Activated effector memory CD4-positive, alpha-beta T cell treated with anti-CD3 and anti-CD28 coated beads, Interleukin-2, amount 50 U/mL, for 16 hours (primary cell): Measurements from ENCODE around the gene TRIM33.
"Not testable (repeated sequence)": the region's sequence is repeated elsewhere in the genome, so short reads cannot be mapped to it uniquely, and the experiment has no call there.

Experiments used
- DNase-seq: peaks from one replicate; pipeline ENCODE4 v3.0.0-alpha.2; 2020

Gene TRIM33

DNA sequence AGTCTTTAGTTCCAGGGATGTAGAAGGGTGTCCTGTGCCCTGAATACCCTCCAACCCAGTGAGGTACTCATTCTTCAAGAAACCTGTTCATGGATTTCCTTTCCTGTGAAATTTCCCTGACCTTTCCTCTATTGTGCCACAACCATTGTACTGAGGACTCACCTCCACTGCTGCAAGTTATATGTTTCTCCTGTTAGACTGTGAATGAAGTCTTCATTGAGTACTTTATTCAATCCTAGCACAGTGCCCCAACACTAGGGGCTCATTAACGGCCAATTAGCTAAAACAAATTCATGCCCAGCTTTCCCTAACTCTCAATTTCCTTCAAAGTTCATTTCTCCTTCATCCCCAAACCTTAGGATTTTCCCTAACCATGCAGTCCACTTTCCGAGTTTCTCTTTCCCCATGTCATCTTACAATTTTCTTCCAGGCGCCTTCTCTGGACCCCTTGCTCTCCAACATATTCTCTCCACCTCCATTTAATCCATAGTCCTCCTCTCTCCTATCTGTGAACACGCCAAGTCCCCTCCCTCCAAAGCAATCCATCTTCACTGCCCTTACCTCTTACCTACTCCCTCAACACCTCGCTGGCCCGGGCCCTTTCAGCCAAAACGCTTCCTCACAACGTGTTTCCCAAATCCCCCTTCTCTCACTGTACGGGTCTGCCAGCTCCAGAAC is 1.3 kb downstream of the TRIM33 start:
- no peak for DNase-seq

DNA sequence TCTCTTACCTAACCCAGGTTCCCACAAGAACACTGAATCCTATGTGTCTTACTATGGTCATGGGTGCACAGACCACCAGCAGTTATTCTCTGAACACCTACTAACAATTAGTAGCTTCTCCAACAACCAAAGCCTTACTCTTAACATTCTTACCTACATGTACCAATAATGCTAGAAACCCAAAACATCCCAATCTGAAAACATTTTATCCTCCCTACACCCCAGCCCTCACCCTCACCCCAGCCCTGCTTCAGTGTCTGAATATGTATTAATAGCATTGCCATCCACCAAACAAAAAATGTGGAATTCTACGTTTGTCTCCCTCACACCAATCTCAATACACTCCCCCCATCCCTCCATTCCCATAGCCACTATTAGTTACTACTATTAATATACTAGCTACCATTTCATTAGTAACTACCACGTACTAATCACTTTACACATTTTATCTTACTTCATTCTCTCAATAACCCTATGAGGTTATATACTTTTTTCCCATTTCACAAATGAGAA is 2.6 kb downstream of the TRIM33 start:
- DNase-seq = no peak

DNA sequence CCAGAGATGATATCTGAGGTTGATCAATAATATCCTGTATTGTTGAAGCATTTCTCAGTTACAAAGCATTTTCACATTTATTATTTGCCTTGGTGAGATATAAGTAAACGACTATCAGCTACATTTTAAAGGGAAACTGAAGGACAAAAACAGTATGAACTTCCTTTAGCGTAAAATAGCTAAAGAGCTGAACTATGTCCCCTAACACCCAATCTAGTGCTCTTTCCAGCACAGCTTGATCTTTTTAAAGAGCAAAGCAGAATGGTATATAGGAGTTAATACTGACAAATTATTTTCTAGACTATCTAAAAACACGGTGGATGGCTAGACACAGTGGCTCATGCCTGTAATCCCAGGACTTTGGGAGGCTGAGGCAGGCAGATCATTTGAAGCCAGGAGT is 3.5 kb downstream of the TRIM33 start:
- DNase-seq = no peak

DNA sequence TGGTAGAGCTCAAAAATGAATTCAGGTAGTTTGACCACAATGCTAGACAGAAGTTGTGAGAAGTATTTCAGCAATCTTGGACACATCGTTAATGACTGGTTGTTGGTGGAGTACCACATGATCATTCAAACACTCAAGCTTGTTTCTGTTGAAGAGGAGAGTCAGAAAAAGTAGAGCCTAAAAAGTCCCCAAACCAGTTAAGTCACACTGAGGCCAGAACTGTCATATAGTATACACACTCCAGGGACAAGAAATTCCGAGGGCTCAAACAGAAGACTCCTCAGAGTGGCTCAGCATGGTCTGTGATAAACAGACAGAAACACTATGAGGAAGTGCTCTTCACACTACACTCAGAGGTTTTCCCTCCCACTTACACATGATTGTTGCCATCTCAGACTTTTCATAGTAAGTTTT is 5.8 kb downstream of the TRIM33 start:
- no peak for DNase-seq

DNA sequence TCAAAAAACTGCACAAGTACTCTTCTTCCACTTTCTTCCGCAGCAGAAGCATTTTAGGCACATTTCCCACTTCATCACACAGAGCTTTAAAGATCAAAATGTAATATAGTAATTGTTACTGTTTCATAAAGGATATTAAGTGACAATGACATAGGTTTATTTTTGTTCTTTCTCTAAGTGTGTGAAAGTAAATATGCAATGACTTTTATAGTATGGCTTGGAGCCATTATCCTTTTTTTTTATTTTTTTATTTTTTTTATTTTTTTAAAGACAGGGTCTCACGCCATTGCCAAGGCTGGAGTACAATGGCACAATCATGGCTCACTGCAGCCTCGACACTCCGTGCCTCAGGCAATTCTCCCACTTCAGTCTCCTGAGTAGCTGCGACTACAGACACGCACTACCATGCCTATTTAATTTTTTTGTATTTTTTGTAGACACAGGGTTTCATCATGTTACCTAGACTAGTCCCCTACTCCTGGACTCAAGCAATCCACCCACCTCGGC is 7.0 kb downstream of the TRIM33 start:
- no peak for DNase-seq

DNA sequence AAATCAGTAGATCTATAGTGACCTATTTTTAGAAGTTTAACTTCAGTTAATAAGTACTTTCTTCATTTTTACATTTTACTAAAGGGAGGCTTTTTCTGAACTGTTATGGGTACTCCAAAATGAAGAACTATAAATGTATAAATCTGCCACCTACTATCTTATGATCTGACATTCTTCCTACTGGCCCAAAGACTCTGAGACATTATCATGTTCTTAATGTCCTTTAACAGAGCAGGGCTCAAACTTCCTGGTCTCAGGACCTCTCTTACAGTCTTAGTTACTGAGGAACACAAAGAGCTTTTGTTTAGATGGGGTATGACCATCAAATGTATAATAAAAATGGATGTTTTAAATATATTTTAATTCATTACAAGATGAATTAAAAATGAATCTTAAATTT is 8.9 kb downstream of the TRIM33 start:
- no peak for DNase-seq

DNA sequence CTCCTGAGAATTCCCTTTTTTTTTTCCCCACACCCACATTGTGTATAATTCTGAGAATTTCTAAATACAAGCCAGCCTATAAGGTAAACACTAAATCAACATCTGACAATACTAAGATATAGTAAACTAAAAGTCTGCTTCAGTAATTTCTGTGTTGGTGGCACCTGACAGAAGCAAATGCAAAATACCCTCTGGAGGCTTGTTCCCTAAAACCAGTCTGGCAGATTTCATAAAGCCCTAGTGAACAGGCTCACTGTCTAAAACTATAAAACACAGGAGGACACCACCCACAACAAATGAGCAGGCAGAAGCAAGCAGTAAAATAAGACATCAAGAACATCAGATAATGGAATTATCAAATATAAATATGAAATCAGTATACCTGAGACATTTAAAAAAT is 11.5 kb downstream of the TRIM33 start:
- DNase-seq = no peak

DNA sequence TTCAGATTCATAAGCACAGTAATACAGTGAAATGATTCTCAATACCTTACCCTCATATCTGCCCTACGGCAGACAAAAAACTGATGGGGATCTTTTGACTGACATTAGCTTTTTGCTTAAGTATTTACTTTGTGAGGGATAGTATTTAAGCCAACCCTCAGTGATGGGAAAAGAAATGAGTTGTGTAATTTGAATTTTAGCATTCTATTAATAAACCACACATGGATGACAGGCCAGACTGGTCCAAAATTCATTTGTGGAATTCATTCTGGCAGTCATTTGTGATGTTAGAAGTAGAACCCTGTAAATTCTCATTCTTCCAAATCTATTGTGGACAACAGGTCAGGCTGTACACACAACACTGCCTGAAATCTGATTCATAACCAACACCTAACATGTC is 14.9 kb downstream of the TRIM33 start:
- no peak for DNase-seq

DNA sequence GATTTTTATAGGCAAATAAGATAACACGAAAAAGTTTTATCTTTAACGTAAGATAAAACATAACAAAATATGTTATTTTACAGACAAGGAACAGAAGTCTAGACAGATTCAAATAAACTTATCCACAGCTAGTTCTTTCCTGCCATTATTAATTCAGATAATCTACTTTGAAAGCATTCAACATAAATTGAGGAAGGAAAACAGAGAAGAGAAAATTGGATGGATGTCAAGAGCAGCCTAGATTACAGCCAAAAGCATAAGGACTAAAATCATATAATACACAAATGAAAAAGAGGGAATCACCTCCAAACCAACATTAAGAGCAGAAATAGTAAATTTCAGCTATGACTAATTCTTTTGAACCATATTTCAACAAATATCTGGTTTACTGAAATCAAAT is 15.5 kb downstream of the TRIM33 start:
- DNase-seq = no peak

DNA sequence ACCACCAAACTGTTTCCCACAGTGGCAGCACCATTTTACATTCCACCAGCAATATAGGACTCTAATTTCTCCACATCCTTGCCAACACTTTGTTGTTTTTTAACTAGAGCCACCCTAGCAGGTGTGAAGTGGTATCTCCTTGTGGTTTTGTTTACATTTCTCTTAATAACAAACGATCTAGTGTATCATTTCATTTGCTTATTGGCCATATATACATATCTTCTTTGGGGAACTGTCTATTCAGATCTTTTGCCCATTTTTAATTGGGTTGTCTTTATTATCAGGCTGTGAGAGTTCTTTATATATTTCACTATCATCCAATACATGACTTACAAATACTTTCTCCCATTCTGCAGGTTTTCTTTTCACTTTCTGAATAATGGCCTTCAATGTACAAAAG is 18.0 kb downstream of the TRIM33 start:
- DNase-seq = no peak

DNA sequence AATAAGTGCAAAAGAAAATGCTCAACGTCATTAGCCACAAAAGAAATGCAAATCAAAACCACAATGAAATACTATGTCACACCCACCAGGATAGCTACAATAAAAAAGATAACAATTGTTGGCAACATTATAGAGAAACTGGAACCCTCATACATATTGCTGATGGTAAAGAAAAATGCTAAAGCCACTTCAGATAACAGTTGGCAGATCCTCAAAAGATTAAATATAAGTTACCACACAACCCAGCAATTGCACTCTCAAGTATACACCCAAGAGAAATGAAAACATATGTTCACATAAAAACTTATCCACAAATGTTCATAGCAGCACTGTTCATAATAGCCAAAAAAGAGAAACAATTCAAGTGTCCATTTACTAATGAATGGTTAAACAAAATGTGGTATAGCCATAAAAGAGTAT is 20.7 kb downstream of the TRIM33 start:
- DNase-seq = no peak

DNA sequence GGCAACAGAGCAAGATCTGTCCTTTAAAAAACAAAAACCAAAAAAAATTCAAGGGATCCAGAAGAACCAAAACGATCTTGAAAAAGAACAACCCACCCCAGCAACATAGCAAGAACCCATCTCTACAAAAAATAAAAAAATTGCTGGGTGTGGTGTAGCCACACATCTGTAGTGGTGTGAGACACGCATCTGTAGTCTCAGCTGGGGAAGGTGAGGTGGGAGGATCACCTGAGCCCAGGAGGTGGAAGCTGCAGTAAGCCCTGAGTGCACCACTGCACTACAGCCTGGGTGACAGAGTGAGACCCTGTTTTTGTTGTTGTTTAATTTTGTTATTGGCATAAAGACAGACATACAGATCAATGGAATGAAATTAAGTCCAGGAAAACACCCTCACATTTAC is 22.3 kb downstream of the TRIM33 start:
- DNase-seq = no peak

DNA sequence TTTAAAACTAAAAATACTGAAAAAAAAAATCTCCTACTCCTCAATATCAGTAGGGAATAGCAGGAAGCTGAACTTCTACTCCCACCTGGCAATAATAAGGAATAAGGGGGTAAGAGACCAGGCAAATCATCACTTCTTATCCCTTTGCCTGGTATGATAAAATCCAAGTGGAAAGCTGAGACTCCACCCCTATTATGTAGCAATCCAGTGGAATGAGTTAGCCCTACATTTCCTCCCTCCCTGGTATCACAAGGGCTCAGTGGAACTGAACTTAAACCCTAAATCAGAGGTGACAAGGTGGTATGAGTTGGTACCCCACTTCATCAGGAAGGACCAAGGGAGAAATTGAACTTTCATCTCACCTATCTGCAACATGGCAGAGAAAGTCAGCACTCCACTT is 25.7 kb downstream of the TRIM33 start:
- DNase-seq = no peak

DNA sequence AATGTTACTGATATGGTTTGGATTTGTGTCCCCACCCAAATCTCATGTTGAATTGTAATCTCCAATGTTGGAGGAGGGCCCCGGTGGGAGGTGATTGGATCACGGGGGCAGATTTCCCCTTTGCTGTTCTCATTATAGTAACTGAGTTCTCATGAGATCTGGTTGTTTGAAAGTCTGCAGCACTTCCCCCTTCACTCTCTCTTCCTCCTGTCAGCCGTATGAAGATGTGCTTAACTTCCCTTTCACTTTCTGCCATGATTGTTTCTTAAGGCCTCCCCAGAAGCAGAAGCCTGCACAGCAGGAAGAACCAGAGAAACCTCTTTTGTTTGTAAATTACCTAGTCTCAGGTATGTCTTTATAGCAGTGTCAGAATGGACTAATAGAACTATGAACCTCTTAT is 28.4 kb downstream of the TRIM33 start:
- DNase-seq = no peak

DNA sequence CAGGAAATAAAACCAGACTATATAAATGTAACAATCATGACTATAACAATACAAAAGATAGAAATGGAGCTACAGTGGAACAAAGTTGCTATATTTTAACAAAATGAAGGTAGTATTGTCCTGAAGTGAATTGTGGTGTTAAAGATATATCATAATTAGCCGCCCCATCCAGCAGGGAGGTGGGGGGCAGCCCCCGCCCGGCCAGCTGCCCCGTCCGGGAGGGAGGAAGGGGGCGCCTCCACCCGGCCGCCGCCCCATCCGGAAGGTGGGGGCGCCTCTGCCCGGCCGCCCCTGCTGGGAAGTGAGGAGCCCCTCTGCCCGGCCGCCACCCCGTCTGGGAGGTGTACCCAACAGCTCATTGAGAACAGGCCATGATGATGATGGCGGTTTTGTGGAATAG is 31.4 kb downstream of the TRIM33 start:
- not testable (repeated sequence) for DNase-seq

DNA sequence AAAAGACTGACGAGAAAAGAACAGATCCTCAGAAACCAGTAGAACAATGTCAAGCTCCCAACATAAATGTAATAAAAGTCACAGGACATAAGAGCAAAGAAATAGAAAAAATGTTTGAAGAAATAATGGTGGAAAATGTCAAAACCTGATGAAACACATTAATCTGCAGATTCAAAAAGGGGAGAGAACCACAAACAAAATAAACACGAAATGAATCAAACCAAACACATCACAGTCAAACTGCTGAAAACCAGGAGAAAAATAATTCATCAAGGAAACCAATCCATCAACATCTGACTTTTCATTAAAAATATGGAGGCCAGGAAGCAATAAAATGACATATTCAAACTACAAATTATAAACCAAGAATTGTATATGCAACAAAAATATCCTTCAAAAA is 31.9 kb downstream of the TRIM33 start:
- DNase-seq = no peak

DNA sequence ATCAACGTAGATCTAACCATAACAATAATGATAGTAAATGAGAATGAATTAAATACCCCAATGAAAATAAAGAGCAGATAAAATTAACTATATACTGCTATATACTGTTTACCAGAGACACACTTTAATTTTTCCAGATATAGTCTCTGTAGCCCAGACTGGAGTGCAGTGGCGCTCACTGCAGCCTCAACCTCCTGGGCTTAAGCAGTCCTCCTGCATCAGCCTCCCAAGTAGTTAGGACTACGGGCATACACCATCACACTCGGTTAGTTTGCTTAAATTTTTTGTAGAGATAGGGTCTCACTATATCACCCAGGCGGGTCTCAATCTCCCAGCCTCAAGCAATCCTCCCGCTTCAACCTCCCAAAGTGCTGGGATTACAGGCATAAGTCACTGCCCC is 37.2 kb downstream of the TRIM33 start:
- no peak for DNase-seq

DNA sequence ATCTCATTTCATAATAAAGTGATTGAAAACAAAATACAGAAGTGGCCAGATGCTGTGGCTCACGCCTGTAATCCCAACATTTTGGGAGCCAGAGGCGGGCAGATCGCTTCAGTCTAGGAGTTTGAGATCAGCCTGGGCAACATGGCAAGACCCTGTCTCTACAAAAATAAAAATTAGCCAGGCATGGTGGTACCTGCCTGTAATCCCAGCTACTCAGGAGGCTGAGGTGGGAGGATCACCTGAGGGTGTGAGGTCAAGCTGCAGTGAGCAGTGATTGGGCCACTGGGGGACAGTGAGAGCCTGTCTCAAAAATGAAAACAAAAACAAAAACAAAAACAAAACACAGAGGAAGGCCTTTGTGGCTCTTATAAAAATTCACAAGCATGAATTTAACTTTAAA is 38.6 kb downstream of the TRIM33 start:
- no peak for DNase-seq

DNA sequence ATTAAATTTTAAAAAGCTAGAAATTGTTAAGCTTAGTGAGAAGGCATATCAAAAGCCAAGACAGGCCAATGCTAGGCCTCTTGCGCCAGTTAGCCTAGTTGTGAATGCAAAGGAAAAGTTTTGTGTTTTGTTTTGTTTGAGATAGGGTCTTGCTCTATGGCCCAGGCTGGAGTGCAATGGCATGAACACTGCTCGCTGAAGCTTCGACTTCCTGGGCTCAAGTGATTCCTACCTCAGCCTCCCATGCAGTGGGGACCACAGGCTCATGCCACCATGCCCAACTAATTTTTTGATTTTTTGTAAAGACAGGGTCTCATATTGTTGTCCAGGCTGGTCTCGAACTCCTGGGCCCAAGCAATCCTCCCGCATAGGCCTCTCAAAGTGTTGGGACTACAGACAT is 40.3 kb downstream of the TRIM33 start:
- no peak for DNase-seq

DNA sequence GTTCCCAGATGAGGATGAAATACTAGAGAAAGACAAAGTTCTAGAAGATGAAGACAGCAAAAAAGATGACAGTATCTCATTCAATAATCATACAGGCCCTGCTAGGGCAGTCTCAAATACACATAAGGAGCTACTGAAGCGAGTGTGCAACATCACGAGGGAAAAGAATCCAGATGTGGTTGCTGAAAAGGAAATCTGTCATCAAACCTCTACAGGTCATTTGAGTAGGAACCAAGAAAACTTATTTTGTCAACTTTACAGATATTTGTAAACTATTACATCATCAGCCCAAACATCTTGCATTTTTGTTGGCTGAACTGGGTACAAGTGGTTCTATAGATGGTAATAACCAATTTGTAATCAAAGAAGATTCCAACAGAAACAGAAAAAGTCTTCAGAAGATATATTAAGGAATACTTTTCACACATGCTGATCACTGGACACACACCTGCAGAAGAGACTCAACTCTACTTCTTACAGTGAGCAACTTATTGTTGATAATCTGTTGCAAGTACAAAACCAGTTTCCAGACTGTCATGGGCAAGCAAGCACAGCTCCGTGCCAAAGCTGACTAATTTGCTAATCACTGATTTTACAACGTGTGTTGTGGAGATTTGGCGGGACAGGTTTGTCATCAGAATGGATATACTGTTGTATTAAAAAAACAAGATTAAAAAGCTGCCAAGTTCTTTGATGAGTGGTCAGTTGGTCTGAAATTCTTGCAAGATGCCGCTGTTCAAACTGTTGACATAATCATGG is 42.1 kb downstream of the TRIM33 start:
- no peak for DNase-seq

DNA sequence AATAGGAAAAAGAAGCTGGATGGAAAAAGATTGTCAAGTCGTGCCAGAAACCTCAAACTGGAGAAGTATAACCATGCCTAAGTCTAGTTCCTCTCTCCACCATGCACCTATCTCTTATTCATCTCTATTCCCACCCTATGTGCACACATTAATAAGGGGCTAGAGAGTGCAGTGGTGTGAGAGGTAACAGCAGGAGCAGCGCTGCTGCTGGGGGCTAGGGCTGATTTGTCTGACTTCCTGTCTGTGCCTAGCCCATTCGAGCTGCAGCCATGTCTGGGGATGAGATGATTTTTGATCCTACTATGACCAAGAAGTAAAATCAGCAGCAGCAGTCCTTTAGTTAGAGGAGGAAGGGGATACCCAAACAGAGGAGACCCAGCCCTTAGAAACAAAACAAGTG is 43.0 kb downstream of the TRIM33 start:
- no peak for DNase-seq

DNA sequence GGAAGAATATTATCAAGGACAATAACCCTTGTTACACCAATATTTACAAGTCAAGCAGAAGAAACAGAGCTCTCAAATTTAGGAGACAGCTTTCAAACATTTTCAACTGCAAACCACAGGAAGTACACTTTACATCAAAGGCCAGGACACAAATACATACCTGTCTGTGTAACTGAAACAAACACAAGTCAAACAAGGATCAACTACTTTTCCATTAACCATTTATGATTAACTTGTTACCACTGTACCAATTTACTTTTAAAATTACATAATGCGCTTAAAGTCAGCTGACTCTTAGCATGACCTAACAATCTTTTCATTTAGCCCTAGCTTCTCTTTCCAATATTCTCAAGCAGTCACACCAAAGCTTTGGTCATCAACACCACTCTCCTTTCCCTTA is 43.5 kb downstream of the TRIM33 start:
- no peak for DNase-seq

DNA sequence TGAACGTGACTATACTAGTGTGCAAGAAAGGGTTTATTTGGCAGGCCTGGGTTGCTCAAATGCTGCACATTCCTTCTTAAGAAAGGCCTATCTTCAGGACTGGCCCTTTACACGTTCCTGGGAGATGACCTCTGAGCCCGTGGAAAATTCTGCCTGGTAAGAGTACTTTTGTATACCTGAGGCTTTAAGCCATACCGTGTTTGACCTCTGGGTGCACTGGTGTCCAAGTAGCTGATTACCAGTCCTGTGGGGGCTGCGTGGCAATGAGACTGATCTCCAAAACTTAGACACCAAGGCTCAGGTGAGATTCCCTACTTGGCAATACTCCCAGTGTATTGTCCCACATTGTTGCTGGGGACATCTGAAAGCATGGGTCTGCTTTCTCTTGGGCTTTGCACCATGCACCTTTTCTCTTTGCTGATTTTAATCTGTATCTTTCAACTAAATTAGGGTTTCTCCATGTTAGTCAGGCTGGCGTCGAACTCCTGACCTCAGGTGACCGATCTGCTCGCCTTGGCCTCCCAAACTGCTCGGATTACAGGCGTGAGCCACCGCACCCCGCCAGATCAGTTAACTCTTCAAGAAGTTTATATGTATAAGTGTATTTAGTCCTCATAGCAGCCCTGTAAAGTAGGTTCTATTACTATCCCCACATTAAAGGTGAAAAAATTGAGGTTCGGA is 44.5 kb downstream of the TRIM33 start:
- DNase-seq = no peak

DNA sequence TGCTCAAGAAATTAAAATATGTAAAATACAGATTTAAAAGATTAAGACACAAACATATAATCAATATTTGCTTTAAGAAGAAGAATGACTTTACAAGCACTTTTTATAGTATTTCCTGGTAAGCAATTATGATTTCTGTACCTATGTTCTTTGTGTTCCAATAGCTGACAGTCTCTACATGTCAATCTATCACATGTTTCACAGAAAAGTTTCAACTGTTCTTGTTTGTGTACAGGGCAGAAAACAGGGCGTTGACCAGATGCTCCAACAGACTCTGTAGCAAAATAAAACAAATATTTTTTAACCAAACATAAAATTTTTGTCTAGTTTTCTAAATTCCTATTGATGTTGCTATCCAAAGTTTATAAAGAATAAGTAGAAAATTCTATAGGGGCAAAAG is 48.0 kb downstream of the TRIM33 start:
- DNase-seq = no peak
